Suppressor macrophage (primary cell): ENCODE results near the gene GCNT2.
A peak's percentile ranks its signal among the peaks of the same experiment; 100 is the strongest.
"Not testable (repeated sequence)": the region's sequence is repeated elsewhere in the genome, so short reads cannot be mapped to it uniquely, and the experiment has no call there.

Source experiments
- DNase-seq, 4 experiments: peaks; one replicate each; pipeline ENCODE4 v3.0.0-alpha.2; 2020 to 2022

The GCNT2 gene

DNA sequence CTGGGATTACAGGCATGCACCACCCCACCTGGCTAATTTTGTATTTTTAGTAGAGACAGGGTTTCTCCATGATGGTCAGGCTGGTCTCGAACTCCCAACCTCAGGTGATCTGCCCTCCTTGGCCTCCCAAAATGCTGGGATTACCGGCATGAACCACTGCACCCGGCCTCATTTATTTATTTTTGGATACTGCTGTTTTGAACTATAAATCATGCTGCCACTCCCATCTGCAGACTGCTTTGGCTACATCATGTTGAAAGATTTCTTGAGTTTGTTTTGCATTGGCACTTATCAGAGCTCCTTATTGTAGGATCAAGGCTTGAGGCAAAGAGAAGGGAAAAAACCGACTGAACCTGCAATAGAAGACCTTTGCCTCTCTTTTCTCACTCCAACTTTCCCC is 60.3 kb downstream of the GCNT2 start:
- not testable (repeated sequence) for DNase-seq

GRCh38 chr6:10582774-10583508 is 61.8 kb downstream of the GCNT2 start:
- DNase-seq: no peak

GRCh38 chr6:10583509-10583901 is 62.4 kb downstream of the GCNT2 start:
- peak; percentile 11 to 45 (median 30) for DNase-seq

- DNase-seq: no peak
These were observed 63.5 kb downstream of the GCNT2 start for GRCh38 chr6:10584607-10585006.

DNA sequence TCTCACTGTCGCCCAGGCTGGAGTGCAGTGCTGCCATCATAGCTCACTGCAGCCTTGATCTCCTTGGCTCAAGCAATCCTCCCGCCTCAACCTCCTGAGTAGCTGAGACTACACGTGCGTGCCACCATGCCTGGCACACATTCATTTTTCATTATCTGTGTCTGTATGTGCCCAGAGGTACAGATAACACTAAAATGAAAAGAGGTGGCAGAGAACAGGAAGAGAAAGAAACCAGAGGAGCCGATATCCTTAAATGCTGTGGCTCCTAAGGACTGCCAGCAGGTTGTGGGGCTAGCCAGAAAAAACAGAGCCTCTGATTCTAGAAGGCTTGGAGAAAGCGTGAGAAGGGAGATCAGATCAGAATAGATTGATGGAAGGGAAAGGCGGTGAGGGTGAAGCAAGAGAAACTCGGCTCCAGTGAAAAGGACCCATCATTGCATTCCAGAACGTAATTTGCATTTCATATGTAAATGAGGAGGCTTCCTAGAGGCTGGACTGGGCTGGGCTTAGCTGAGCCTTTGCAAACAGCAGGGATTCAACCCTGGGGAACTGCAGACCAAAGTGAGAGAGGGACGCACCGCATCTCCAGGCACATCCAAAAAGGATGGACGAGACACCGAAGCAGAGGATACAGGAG is 64.2 kb downstream of the GCNT2 start:
- no peak for DNase-seq

GRCh38 chr6:10586302-10586701 is 65.2 kb downstream of the GCNT2 start:
- DNase-seq: no peak

GRCh38 chr6:10587656-10588406 is 66.7 kb downstream of the GCNT2 start:
- no peak for DNase-seq

GRCh38 chr6:10588562-10589428 is 67.6 kb downstream of the GCNT2 start:
- no peak for DNase-seq

- DNase-seq: no peak
These were observed 68.2 kb downstream of the GCNT2 start for GRCh38 chr6:10589429-10589727.

DNA sequence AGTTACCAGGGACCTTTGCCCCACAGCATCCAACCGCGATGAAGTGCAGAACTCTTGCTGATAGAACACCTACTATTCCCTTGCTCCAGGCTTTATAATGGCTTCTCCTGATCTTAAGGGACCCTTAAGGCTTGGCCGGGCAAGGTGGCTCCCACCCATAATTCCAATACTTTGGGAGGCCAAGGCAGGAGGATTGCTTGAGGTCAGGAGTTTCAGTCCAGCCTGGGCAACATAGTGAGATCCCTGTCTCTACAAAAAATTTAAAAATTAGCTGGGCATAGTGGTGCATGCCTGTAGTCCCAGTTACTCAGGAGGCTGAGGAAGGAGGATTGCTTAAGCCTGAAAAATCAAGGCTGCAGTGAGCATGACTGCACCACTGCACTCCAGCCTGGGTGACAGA is 68.8 kb downstream of the GCNT2 start:
- DNase-seq: no peak

GRCh38 chr6:10591422-10592160 is 70.4 kb downstream of the GCNT2 start:
- DNase-seq: no peak

- peak; percentile 73 to 93 (median 83) for DNase-seq
These were observed 74.8 kb downstream of the GCNT2 start for GRCh38 chr6:10595731-10596664.

DNA sequence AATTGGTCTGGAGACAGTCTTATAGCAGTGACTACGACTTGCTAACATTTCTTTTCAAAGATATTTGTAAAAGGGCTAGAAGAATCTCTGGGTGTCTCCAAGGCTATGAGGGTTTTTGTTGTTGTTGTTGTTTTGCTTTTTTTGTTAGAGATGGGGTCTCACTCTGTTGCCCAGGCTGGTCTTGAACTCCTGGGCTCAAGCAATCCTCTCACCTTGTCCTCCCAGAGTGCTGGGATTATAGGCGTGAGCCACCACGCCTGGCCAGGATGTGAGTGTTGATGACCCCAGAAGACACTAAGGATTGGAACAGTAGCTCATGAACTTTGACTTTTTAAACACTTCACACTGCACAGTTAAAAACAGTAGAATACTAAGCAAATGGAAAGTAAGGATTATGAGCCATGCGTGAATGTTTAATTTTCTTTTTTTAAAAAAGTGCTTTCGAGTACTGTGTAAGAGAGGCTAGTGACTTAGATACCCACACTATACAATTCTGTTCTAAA is 76.4 kb downstream of the GCNT2 start:
- DNase-seq: no peak

DNA sequence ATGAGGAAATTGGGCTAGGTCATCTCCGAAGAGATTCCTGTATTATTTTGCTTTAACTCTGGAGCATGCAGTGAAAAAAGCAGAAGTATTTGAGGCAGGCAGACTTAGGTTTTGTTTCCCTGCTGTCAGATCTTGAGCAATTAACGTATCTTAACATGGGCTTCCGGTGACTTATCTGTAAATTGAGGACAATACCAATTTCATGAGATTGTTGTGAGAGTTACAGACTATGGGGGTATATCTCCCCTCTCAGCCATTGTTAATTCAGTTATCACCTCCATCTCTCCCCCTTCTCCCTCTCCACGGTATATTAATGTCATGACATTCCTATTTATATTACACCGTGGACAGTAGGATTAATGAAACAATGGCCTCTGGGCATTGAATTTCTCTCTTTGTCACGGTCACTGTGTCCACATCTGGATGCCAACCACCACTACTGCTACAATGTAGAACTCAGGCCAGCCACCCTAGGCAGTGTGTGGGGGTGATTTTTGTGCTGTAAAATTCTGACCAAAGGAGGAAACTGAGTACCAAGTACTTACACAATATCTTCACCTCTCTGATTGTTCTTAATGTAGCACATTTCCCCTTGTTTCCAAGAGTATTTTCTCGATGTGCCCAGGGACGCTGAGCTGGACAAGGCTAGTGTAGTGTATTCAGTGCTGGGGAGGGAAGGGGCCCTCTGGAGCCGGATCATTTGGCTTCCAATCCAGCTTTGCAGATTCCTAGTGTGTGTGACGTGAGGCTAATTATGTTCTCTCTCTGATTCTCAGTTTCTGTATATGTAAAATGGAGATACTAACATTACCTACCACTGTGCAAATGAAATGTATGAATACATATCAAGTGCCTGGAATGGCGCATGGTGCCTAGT is 77.2 kb downstream of the GCNT2 start:
- DNase-seq: peak; percentile 49 to 87 (median 70)

DNA sequence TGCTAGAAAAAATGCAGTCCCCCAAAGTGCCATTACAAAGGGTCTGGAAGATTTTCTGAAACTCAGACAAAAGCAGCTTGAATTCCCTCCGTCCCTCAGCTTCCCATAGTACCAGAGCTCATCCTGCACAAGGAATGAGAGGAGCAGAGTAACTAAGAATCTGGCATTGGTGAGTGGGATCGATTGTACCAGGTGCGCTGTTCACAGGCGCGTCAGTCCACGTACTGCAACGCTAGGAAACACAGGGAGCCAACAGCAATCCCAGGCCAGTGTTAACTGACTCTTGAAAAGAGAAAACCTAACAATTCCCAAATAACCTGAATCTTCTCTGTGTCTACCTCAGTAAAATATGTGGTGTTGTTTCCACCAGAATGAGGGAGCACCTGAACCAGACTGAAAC is 77.9 kb downstream of the GCNT2 start:
- DNase-seq: no peak

- peak; percentile 18 to 46 (median 40) for DNase-seq
These were observed 79.5 kb downstream of the GCNT2 start for GRCh38 chr6:10600681-10601080.

GRCh38 chr6:10603219-10603618 is 82.1 kb downstream of the GCNT2 start:
- DNase-seq: peak; percentile 80 to 92 (median 82)

GRCh38 chr6:10609038-10609437 is 87.9 kb downstream of the GCNT2 start:
- no peak for DNase-seq

DNA sequence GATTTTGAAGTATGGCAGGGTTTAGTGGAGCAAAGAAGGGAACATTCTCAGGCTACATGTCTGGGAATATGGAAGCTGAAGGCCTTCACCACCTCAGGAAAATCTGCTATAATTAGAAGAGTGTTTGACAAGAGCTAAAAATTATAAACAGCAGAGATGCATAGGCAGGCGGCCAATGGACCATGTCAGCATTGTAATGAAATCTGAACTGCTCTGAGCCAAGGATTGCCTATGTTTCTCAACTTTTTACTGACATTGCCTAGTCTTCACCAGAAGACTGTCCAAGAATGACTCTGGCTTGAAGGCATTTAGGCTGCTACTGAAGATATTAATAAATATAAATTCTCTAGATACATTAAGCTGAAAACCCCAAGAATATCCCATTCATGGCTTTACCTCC is 89.1 kb downstream of the GCNT2 start:
- DNase-seq: no peak

DNA sequence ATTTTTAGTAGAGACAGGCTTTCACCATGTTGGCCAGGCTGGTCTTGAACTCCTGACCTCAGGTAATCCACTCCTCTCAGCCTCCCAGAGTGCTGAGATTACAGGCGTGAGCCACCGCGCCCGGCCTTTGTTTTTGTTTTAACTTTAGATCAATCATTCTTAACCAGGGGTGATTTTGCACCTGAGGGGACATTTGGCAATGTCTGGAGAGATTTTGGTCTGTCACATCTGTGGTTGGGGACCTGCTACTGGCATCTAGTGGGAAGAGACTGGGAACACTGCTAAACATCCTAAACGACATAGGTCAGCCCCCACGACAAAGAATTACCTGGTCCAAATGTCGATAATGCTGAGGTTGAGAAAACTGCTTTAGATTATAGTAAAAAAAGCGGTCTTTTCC is 91.0 kb downstream of the GCNT2 start:
- DNase-seq: no peak
